Measurements from ENCODE around the gene VPS4A. TPM values are rescaled to one million over a fixed set of nuclear protein-coding genes. Genes with fewer than 3 reads are reported as not detected.
A peak's percentile ranks its signal among the peaks of the same experiment; 100 is the strongest.

The VPS4A gene
- total and polyA plus RNA-seq, 2 of the 4 experiments (the other 2 are of a cell fraction): 23.3 to 25.2 TPM

GRCh38 chr16:69270831-69271230, 40.3 kb upstream of the VPS4A start:
- ChIA-PET CTCF (no interaction called here), POLR2A (ENCODE audit: unreplicated experiment) (no interaction called here)
- Histone ChIP-seq H3K9ac (ENCODE audit: low read depth, low read length) (no peak overlapping the region), H2BK120ac (ENCODE audit: low read depth, low read length) (no peak overlapping the region), H2BK5ac (ENCODE audit: low read depth, low read length, poor library complexity, severe bottlenecking) (peak overlapping the region; percentile 69), H2AK5ac (ENCODE audit: low read depth, low read length) (no peak overlapping the region), H3K14ac (replicated peaks; ENCODE audit: low read depth, low read length) (no peak overlapping the region), H3K9me3 (ENCODE audit: control insufficient read depth, insufficient read depth, low read length) (no peaks in the 10 kb centered on the region), H3K18ac (ENCODE audit: low read depth, low read length) (no peak overlapping the region), H3K27ac (ENCODE audit: insufficient read depth, low read length) (no peak overlapping the region), H3K4me2 (ENCODE audit: low read depth, low read length) (no peak overlapping the region), H3K23ac (ENCODE audit: low read depth, low read length) (no peak overlapping the region), H4K91ac (ENCODE audit: insufficient read depth, low read depth, low read length) (no peak overlapping the region), H2BK20ac (ENCODE audit: low read depth, low read length) (no peak overlapping the region), H3K79me1 (ENCODE audit: low read depth in 1 of 2, low read length in 2 of 2) (peaks cover 27 to 50% of the 10 kb centered on the region in 2 experiments), H4K5ac (ENCODE audit: low read depth, low read length) (no peak overlapping the region), H3K4me3 (ENCODE audit: insufficient read depth, low read depth, low read length) (no peak overlapping the region), H2AK9ac (replicated peaks; ENCODE audit: low read depth, low read length, poor library complexity) (no peak overlapping the region), H2BK15ac (ENCODE audit: low read depth, low read length) (no peak overlapping the region), H4K8ac (ENCODE audit: low read depth in 2 of 2, low read length in 2 of 2) (no peak overlapping the region; a peak in 1 of 4 replicates), H2AFZ (replicated peaks; ENCODE audit: low read length, poor library complexity) (no peak overlapping the region), H3K4me1 (ENCODE audit: control insufficient read depth, insufficient read depth, low read length) (peaks cover 15% of the 10 kb centered on the region), H3K9me1 (ENCODE audit: insufficient read depth, low read length) (peaks cover 11% of the 10 kb centered on the region), H4K20me1 (ENCODE audit: insufficient read depth, low read length) (no peaks in the 10 kb centered on the region), H3K56ac (ENCODE audit: extremely low read depth, insufficient read depth, low read length) (no peak overlapping the region), H3K4ac (ENCODE audit: low read depth, low read length) (no peak overlapping the region), H3K36me3 (ENCODE audit: control insufficient read depth, insufficient read depth, low read length) (peaks cover 9% of the 10 kb centered on the region), H3K27me3 (ENCODE audit: control insufficient read depth, insufficient read depth, low read length) (no peaks in the 10 kb centered on the region)
- dilution Hi-C loops (cut with HindIII; ENCODE audit: low sequenced_read_pairs, unreplicated experiment) (no loop called here), intact Hi-C loops (cut with micrococcal nuclease) (no loop called here), in situ Hi-C loops (cut with MboI; ENCODE audit: low sequenced_read_pairs) (no loop called here)
- ATAC-seq (ENCODE audit: low read depth): no peak
- WGBS, 2 experiments (ENCODE audit: extremely low coverage in 2 of 2, insufficient read length in 1 of 2): no CpG with 5 or more reads among the region's 2 CpGs
- peak; percentile 31 for DNase-seq
- no TSS peak for BruUV-seq (replicated peaks)
- no peak for TF ChIP-seq MAFK (IDR thresholded peaks at IDR 0.05; ENCODE audit: low read depth, low read length)
- TF ChIP-seq CTCF (conservative IDR thresholded peaks at IDR 0.05; ENCODE audit: low read depth, low read length): no peak
- TF ChIP-seq POLR2A (IDR thresholded peaks at IDR 0.05; ENCODE audit: low read depth, low read length): no peak
- TF ChIP-seq RFX5 (IDR thresholded peaks at IDR 0.05; ENCODE audit: low read depth, low read length): no peak
- no peak for TF ChIP-seq CHD1 (IDR thresholded peaks at IDR 0.05; ENCODE audit: low read depth, low read length)
- TF ChIP-seq RCOR1 (IDR thresholded peaks at IDR 0.05; ENCODE audit: insufficient replicate concordance, low read length): no peak
- TF ChIP-seq MAZ (IDR thresholded peaks at IDR 0.05; ENCODE audit: borderline replicate concordance, low read depth, low read length): no peak
- TF ChIP-seq RAD21 (IDR thresholded peaks at IDR 0.05; ENCODE audit: low read length): no peak
- no peak for TF ChIP-seq USF2 (IDR thresholded peaks at IDR 0.05; ENCODE audit: low read depth, low read length)
- no peak for TF ChIP-seq FOS (IDR thresholded peaks at IDR 0.05; ENCODE audit: low read depth, low read length)

All from IMR-90 (cell line).